ENCODE results near the gene C1orf226. TPM values are rescaled to one million over a fixed set of nuclear protein-coding genes. Genes with fewer than 3 reads are reported as not detected.
"Not testable (repeated sequence)": the region's sequence is repeated elsewhere in the genome, so short reads cannot be mapped to it uniquely, and the experiment has no call there.

Gene C1orf226
- total and polyA plus RNA-seq, 4 donors = 2.1 to 7.9 (median 2.4) TPM

DNA sequence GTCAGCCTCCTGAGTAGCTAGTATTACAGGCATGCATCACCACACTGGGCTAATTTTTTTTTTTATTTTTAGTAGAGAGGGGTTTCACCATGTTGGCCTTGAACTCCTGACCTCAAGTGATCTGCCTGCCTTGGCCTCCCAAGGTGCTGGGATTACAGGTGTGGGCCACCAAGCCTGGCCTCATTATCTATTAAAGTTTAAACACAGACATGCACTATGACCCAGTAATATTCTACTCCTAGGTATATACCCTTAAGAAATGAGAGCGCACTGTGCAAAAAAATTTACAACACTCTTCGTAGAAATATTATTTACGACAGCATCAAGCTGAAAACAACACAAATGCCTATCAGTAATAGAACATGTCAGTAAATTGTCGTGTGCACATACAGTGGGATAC, 49.1 kb downstream of the C1orf226 start:
- Histone ChIP-seq H3K27ac (ENCODE audit: low read depth in 1 of 2, low read length in 1 of 2) (no peak overlapping the region), H3K27me3 (ENCODE audit: control insufficient read depth in 3 of 3, insufficient read depth in 3 of 3, low read length in 2 of 3) (no peaks in the 10 kb centered on the region), H3K4me1 (ENCODE audit: control insufficient read depth in 5 of 5, insufficient read depth in 5 of 5, low read length in 5 of 5) (no peaks in the 10 kb centered on the region), H3K9ac (ENCODE audit: insufficient read depth in 1 of 2, low read length in 2 of 2) (no peak overlapping the region), H3K9me3 (ENCODE audit: control insufficient read depth in 4 of 4, insufficient read depth in 3 of 4, low read length in 3 of 4) (peaks cover 0 to 3% (median 0%) of the 10 kb centered on the region in 4 donors), H3K4me3 (no peak overlapping the region), H3K36me3 (ENCODE audit: control insufficient read depth in 4 of 4, insufficient read depth in 4 of 4, low read length in 4 of 4) (no peaks in the 10 kb centered on the region)
- ATAC-seq (ENCODE audit: insufficient read depth, low FRiP score) = no peak
- 93 to 95% methylated on average over 4 of the region's 4 CpGs for WGBS, 2 donors
- no peak for DNase-seq
- TF ChIP-seq CTCF (IDR thresholded peaks at IDR 0.05; ENCODE audit: control extremely low read depth, extremely low read depth) = no peak

DNA sequence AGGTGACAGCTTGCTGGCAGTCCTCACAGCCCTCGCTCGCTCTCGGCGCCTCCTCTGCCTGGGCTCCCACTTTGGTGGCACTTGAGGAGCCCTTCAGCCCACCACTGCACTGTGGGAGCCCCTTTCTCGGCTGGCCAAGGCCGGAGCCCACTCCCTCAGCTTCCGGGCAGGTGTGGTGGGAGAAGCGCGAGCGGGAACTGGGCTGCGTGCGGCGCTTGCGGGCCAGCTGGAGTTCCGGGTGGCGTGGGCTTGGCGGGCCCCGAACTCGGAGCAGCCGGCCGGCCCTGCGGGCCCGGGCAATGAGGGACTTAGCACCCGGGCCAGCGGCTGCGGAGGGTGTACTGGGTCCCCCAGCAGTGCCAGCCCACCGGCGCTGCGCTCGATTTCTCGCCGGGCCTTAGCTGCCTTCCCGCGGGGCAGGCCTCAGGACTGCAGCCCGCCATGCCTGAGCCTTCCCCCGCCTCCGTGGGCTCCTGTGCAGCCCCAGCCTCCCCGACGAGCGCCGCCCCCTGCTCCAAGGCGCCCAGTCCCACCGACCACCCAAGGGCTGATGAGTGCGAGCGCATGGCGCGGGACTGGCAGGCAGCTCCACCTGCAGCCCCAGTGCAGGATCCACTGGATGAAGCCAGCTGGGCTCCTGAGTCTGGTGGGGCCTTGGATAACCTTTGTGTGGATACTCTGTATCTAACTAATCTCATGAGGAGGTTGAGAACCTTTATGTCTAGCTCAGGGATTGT, 51.6 kb downstream of the C1orf226 start:
- not testable (repeated sequence) for H3K4me1 ChIP-seq (ENCODE audit: control insufficient read depth in 5 of 5, insufficient read depth in 5 of 5, low read length in 5 of 5); H3K4me3 ChIP-seq; ATAC-seq (ENCODE audit: insufficient read depth, low FRiP score); H3K36me3 ChIP-seq (ENCODE audit: control insufficient read depth in 4 of 4, insufficient read depth in 4 of 4, low read length in 4 of 4); H3K27me3 ChIP-seq (ENCODE audit: control insufficient read depth in 3 of 3, insufficient read depth in 3 of 3, low read length in 2 of 3); H3K9me3 ChIP-seq (ENCODE audit: control insufficient read depth in 4 of 4, insufficient read depth in 3 of 4, low read length in 3 of 4); DNase-seq; H3K27ac ChIP-seq (ENCODE audit: low read depth in 1 of 2, low read length in 1 of 2); H3K9ac ChIP-seq (ENCODE audit: insufficient read depth in 1 of 2, low read length in 2 of 2)
- 87 to 95% methylated on average over 34 to 43 of the region's 47 CpGs for WGBS, 2 donors

Small RNAs within 50 kb of the gene (small RNA-seq; reads per million reads assigned to genes)
- gene MIR556 (ENCODE audit: low replicate concordance) = 0.08 reads per million
- gene RNA5SP61 (ENCODE audit: low replicate concordance) = not detected

Other genes starting within 250 kb of the C1orf226 start
- gene SPATA46, start 4.9 kb upstream of the C1orf226 start, total RNA-seq = not detected
- not detected for gene SPATA46, start 4.9 kb upstream of the C1orf226 start, polyA plus RNA-seq
- 1 to 10 TPM in 1 of 2 donors, under 1 TPM in 1; 0.61 to 1.5 TPM for gene SH2D1B, start 30.4 kb downstream of the C1orf226 start, total RNA-seq
- 1 to 10 TPM in 1 of 2 donors, under 1 TPM in 1; 0.26 to 1.6 TPM for gene SH2D1B, start 30.4 kb downstream of the C1orf226 start, polyA plus RNA-seq
- 10 to 100 TPM; 45.9 to 63.0 TPM for gene UHMK1, start 116.1 kb downstream of the C1orf226 start, total RNA-seq
- 10 to 100 TPM; 17.5 to 19.2 TPM for gene UHMK1, start 116.1 kb downstream of the C1orf226 start, polyA plus RNA-seq
- 10 to 100 TPM; 37.8 to 40.5 TPM for gene UAP1, start 180.0 kb downstream of the C1orf226 start, total RNA-seq
- 10 to 100 TPM; 34.7 to 43.4 TPM for gene UAP1, start 180.0 kb downstream of the C1orf226 start, polyA plus RNA-seq

Measured in lung (tissue), 13 donors.